ENCODE data around the gene NPW. TPM values are rescaled to one million over a fixed set of nuclear protein-coding genes. Genes with fewer than 3 reads are reported as not detected.

Gene NPW
- total RNA-seq, 1 donor from 2014 or later, result 0.46 TPM

- no peak for TF ChIP-seq CTCF (conservative IDR thresholded peaks at IDR 0.05; ENCODE audit: low read depth, low read length)
- H3K4me3 ChIP-seq (ENCODE audit: low read depth, low read length), result no peak overlapping the region
- DNase-seq (ENCODE audit: low read depth), result no peak
Measured at GRCh38 chr16:2003231-2003826, 16.3 kb upstream of the NPW start.

DNA sequence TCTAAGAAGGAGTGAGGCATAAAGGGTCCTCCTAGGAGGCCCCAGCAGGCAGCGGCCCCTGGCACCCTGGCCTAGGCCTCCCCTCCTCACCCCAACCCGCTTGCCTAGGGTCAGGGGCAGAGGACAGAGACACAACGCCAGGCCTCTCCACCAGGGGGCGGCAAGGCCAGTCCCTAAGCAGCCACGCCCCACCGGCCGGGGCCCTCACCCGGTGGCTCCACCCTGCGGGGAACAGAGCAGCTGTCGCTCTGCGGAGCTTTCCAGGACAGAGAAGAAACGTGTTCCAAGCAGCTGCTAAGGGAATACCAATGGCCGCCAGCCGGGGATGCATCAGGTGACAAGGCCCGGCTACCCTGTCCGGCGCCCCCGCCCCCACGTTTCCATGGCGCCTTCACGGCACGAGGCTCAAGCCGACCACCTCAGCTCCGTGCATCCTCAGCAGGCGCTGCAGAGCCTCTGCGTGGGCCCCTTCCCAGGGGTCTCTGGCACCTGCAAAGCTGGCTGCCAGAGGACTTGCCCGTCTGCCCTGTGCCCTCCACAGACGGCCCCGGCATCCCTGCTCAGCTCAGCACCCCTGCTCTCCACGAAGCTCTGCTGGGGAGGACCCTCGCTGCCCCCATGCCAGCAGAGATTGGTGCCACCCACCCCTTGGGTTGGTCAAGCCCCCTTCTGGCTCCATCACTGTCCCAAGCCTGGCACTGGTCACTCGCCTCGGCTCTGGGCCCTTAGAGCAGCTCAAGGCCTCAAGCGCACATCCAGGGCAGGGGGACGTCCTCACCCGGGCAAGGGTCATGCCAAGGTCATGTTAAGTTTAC is 15.6 kb upstream of the NPW start:
- no peak for DNase-seq (ENCODE audit: low read depth)
- peak; percentile 88 for TF ChIP-seq CTCF (conservative IDR thresholded peaks at IDR 0.05; ENCODE audit: low read depth, low read length)
- H3K4me3 ChIP-seq (ENCODE audit: low read depth, low read length), result no peak overlapping the region

DNA sequence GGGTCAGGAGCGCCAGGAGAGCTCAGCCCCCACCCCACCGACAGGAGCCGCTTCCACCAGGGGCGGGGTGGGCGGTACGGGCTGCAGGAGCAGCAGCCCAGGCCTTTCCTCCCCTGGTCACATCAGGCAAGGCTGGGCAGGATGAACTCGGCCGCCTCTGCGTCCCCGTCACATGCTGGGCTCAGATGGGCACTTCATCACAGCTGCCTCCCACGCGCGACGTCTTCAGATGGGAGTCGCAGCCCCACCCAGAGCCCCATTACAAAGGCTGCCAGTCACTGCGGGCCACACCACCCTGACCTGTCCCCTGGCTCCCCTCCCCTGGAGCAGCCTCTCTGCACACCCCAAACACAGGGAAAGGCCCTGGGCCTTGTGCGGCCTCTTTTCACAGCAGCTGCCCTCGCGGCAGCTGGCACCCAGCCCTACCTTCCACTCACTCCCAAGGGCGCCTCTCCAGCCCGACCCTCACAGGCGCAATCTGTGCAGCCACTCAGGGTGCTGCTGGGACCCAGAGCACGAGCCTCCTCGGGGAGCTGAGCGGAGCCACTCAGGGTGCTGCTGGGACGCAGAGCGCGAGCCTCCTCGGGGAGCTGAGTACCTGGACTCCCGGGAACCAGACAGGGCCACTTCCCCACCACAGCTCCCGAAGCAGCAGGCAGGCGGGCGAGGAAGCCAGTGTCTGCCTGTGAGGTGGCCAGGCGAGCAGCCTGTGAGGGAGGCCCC is 14.6 kb upstream of the NPW start:
- no peak for DNase-seq (ENCODE audit: low read depth)
- no peak overlapping the region for H3K4me3 ChIP-seq (ENCODE audit: low read depth, low read length)
- TF ChIP-seq CTCF (conservative IDR thresholded peaks at IDR 0.05; ENCODE audit: low read depth, low read length), result no peak

DNA sequence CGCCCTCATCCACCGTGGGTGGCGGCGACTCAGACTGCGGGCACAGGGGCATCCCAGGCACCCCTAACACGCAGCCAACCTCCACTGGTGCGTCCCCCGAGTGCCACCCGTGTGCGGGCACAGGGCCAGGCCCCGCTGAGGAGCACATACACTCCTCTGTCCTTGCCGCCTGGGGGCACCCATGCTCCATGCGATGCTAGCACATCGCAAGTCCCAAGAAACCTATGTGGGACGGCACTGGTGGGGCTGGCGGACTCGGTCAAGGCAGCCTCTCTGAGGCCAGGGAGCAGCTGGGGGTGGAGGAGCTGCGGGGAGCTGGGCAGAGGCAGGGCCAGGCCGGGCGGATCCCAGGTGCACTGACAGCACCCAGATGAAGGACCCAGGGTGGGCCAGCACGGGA is 13.9 kb upstream of the NPW start:
- DNase-seq (ENCODE audit: low read depth), result no peak
- TF ChIP-seq CTCF (conservative IDR thresholded peaks at IDR 0.05; ENCODE audit: low read depth, low read length), result no peak
- H3K4me3 ChIP-seq (ENCODE audit: low read depth, low read length), result no peak overlapping the region

GRCh38 chr16:2006317-2006716 is 13.3 kb upstream of the NPW start:
- no peak for TF ChIP-seq CTCF (conservative IDR thresholded peaks at IDR 0.05; ENCODE audit: low read depth, low read length)
- no peak overlapping the region for H3K4me3 ChIP-seq (ENCODE audit: low read depth, low read length)
- no peak for DNase-seq (ENCODE audit: low read depth)

GRCh38 chr16:2007081-2007836 is 12.3 kb upstream of the NPW start:
- no peak for TF ChIP-seq CTCF (conservative IDR thresholded peaks at IDR 0.05; ENCODE audit: low read depth, low read length)
- no peak for DNase-seq (ENCODE audit: low read depth)
- no peak overlapping the region for H3K4me3 ChIP-seq (ENCODE audit: low read depth, low read length)

Data from epithelial cell of proximal tubule (primary cell).